Astrocyte (in vitro differentiated cells and primary cell): Measurements from ENCODE around the gene GCK. TPM values are rescaled to one million over a fixed set of nuclear protein-coding genes. Genes with fewer than 3 reads are reported as not detected.

Source experiments
- DNase-seq: peaks from one replicate; pipeline ENCODE4 v3.0.0-alpha.2; 2010; ENCODE audit warnings: low read depth
- FAIRE-seq: peaks from 2 replicates; lab custom pipeline; 2011; peaks lifted over from hg19 to GRCh38; lab: Jason Lieb, UNC
- H2AFZ ChIP-seq: 2 replicates; pipeline ENCODE4 v1.6.0; 2012; ENCODE audit warnings: low read depth, low read length, inconsistent platforms
- H3K27ac ChIP-seq: 2 replicates; pipeline ENCODE4 v1.5.1; 2011; ENCODE audit warnings: low read depth, low read length, inconsistent platforms
- H3K27me3 ChIP-seq: 2 replicates; pipeline ENCODE4 v1.6.0; 2011; ENCODE audit warnings: low read length, inconsistent platforms; ENCODE audit not compliant: insufficient read depth
- H3K36me3 ChIP-seq: 2 replicates; pipeline ENCODE4 v1.5.1; 2011; ENCODE audit warnings: low read length, inconsistent platforms; ENCODE audit not compliant: insufficient read depth
- H3K4me1 ChIP-seq: 2 replicates; pipeline ENCODE4 v1.5.1; 2011; ENCODE audit warnings: low read length, inconsistent platforms; ENCODE audit not compliant: insufficient read depth
- H3K4me2 ChIP-seq: 2 replicates; pipeline ENCODE4 v1.6.0; 2012; ENCODE audit warnings: low read length, inconsistent platforms
- H3K4me3 ChIP-seq: 2 replicates; pipeline ENCODE4 v1.5.1; 2011; ENCODE audit warnings: low read depth, mild to moderate bottlenecking, low read length, inconsistent platforms; ENCODE audit not compliant: insufficient read depth
- H3K79me2 ChIP-seq: 2 replicates; pipeline ENCODE4 v1.6.0; 2012; ENCODE audit warnings: mild to moderate bottlenecking, low read length, inconsistent platforms; ENCODE audit not compliant: insufficient read depth
- H3K9ac ChIP-seq: 2 replicates; pipeline ENCODE4 v1.6.0; 2012; ENCODE audit warnings: mild to moderate bottlenecking, low read length, inconsistent platforms
- H3K9me3 ChIP-seq: 2 replicates; pipeline ENCODE4 v1.5.1; 2012; ENCODE audit warnings: low read depth, mild to moderate bottlenecking, low read length, inconsistent platforms; ENCODE audit not compliant: insufficient read depth
- H4K20me1 ChIP-seq: 2 replicates; pipeline ENCODE4 v1.6.0; 2012; ENCODE audit warnings: low read length, inconsistent platforms; ENCODE audit not compliant: insufficient read depth
- H3K27ac Mint-ChIP-seq: one replicate; pipeline ENCODE4 v1.8.0; 2021; ENCODE audit warnings: mild to moderate bottlenecking, mixed read lengths; ENCODE audit not compliant: unreplicated experiment
- H3K27me3 Mint-ChIP-seq: one replicate; pipeline ENCODE4 v1.8.0; 2021; ENCODE audit warnings: low read depth, mixed read lengths; ENCODE audit not compliant: unreplicated experiment
- H3K36me3 Mint-ChIP-seq: one replicate; pipeline ENCODE4 v1.8.0; 2021; ENCODE audit warnings: low read depth, mixed read lengths; ENCODE audit not compliant: unreplicated experiment
- H3K4me1 Mint-ChIP-seq: one replicate; pipeline ENCODE4 v1.8.0; 2021; ENCODE audit warnings: low read depth, mixed read lengths; ENCODE audit not compliant: unreplicated experiment
- H3K4me3 Mint-ChIP-seq: one replicate; pipeline ENCODE4 v1.8.0; 2021; ENCODE audit warnings: mild to moderate bottlenecking, moderate library complexity, mixed read lengths; ENCODE audit not compliant: unreplicated experiment
- H3K9me3 Mint-ChIP-seq: one replicate; pipeline ENCODE4 v1.8.0; 2021; ENCODE audit warnings: mild to moderate bottlenecking, mixed read lengths; ENCODE audit not compliant: unreplicated experiment
- EZH2 ChIP-seq: IDR thresholded peaks from 2 replicates; pipeline ENCODE4 v1.6.1; 2012; ENCODE audit warnings: mild to moderate bottlenecking, low read length, inconsistent platforms; ENCODE audit not compliant: insufficient read depth
- total RNA-seq: library from RNA; stranded (reverse); gene quantifications from 2 replicates; pipeline ENCODE4 v1.2.1, GENCODE V29; 2021
- TF ChIP-seq, protein P1 (sequence below): IDR thresholded peaks from 2 replicates; pipeline ENCODE4 v1.5.1; 2011; ENCODE audit warnings: low read depth, mild to moderate bottlenecking, inconsistent platforms, low read length, moderate library complexity; ENCODE audit not compliant: insufficient read depth

The GCK gene
- total RNA-seq, 1 donor from 2014 or later: not detected

DNA sequence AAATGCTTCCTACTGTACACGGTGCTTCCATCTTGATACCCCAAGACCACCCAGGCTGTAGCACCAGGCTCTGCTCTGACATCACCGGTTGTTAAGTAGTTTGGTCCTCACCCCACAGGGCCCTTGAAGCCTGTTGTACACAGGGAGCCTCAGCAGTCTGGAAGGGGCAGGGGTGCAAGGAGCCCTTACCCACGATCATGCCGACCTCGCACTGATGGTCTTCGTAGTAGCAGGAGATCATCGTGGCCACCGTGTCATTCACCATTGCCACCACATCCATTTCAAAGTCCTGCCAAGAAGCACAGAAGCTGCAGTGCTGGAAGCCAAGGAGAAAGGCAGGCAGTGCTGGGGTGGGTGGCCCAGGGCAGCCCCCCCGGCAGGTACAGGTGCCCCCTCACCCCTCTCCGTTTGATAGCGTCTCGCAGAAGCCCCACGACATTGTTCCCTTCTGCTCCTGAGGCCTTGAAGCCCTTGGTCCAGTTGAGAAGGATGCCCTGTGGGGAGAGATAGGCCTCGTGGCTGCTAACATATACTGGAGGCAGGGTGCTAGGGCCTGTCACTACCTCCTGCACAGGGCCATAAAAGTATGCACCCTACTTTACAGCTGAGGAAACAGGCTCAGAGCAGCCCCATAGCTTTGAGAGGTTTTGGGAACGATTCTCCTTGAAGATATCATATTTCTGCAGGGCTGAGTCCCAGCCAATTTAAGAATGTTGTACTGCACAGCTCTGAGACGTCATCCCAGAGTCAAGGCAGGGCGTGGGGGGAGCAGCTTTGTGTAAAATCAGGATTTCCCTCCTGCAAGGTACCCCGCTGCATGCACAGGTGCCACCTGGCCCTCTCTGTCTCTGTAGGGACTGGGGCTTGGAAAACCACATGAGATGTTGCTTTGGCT, 39.4 kb downstream of the GCK start:
- no peaks in the 10 kb centered on the region for H4K20me1 ChIP-seq
- Mint-ChIP-seq H3K27me3 (peaks cover 54% of the 10 kb centered on the region), H3K36me3 (no peaks in the 10 kb centered on the region), H3K4me1 (no peaks in the 10 kb centered on the region), H3K9me3 (peaks cover 2% of the 10 kb centered on the region), H3K27ac (no peak overlapping the region), H3K4me3 (no peak overlapping the region)
- no peaks in the 10 kb centered on the region for H3K79me2 ChIP-seq
- no peak for FAIRE-seq
- no peak overlapping the region for H3K27ac ChIP-seq
- no peaks in the 10 kb centered on the region for H3K9me3 ChIP-seq
- DNase-seq: no peak
- no peaks in the 10 kb centered on the region for H3K36me3 ChIP-seq
- H3K27me3 ChIP-seq: peaks cover 4% of the 10 kb centered on the region
- TF ChIP-seq, protein P1, sequence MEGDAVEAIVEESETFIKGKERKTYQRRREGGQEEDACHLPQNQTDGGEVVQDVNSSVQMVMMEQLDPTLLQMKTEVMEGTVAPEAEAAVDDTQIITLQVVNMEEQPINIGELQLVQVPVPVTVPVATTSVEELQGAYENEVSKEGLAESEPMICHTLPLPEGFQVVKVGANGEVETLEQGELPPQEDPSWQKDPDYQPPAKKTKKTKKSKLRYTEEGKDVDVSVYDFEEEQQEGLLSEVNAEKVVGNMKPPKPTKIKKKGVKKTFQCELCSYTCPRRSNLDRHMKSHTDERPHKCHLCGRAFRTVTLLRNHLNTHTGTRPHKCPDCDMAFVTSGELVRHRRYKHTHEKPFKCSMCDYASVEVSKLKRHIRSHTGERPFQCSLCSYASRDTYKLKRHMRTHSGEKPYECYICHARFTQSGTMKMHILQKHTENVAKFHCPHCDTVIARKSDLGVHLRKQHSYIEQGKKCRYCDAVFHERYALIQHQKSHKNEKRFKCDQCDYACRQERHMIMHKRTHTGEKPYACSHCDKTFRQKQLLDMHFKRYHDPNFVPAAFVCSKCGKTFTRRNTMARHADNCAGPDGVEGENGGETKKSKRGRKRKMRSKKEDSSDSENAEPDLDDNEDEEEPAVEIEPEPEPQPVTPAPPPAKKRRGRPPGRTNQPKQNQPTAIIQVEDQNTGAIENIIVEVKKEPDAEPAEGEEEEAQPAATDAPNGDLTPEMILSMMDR: no peak
- TF ChIP-seq EZH2: no peak
- peaks cover 6% of the 10 kb centered on the region for H3K4me1 ChIP-seq
- no peak overlapping the region for H3K4me2 ChIP-seq
- no peak overlapping the region for H2AFZ ChIP-seq
- no peak overlapping the region for H3K4me3 ChIP-seq
- no peak overlapping the region for H3K9ac ChIP-seq

DNA sequence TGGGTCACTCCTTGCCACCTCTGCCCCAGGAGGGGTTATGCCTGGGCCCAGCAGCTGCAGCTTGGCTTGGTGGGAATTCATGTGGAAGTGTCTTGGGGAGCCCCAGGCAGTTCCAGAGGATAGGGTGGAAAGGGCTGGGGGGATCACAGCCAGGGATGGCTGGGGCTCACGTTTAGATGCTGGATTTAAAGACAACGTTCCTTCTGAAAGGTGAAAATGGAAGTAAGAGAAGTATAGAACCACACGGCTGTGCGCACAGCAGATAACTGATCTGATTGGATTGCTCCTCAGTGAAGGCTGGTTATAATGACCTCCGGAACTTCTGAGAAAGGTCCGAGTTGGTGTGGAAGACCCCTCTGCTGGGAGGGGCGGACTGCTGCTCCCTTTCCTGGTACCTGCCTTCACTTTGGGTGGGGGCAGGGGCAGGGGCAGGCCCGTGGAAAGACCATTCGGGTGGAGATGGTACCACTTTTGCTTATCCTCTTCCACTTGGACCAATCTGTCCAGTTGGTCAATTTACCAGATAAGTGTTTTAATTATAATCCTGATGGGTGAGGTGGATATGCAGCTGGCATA, 40.2 kb downstream of the GCK start:
- peaks cover 5% of the 10 kb centered on the region for H3K27me3 ChIP-seq
- H3K4me2 ChIP-seq: no peak overlapping the region
- no peak overlapping the region for H2AFZ ChIP-seq
- Mint-ChIP-seq H3K27ac (no peak overlapping the region), H3K9me3 (peaks cover 2% of the 10 kb centered on the region), H3K36me3 (no peaks in the 10 kb centered on the region), H3K4me3 (no peak overlapping the region), H3K4me1 (no peaks in the 10 kb centered on the region), H3K27me3 (peaks cover 49% of the 10 kb centered on the region)
- H3K9ac ChIP-seq: no peak overlapping the region
- peaks cover 6% of the 10 kb centered on the region for H3K4me1 ChIP-seq
- no peak for TF ChIP-seq EZH2
- TF ChIP-seq, protein P1: no peak
- no peak overlapping the region for H3K27ac ChIP-seq
- DNase-seq (no peak), FAIRE-seq (no peak)
- H3K36me3 ChIP-seq: no peaks in the 10 kb centered on the region
- H4K20me1 ChIP-seq: no peaks in the 10 kb centered on the region
- H3K4me3 ChIP-seq: no peak overlapping the region
- H3K79me2 ChIP-seq: no peaks in the 10 kb centered on the region
- H3K9me3 ChIP-seq: no peaks in the 10 kb centered on the region
